Liver (tissue), 3 donors: ENCODE data around the gene PDLIM4.

Experiments used
- CTCF ChIP-seq: fragments of 150-350 bp; IDR thresholded peaks from 2 replicates; pipeline ENCODE4 v1.5.1; 2017; ENCODE audit warnings: improper control_type of control experiment, low read depth, low read length; ENCODE audit not compliant: missing input control
- JUND ChIP-seq, 2 donors: IDR thresholded peaks; 2 replicates each; pipeline ENCODE4 v1.6.1; 2016; ENCODE audit warnings: antibody characterized with exemption in 2 of 2
- MAX ChIP-seq: IDR thresholded peaks from 2 replicates; pipeline ENCODE4 v1.6.1; 2016; ENCODE audit warnings: antibody characterized with exemption
- REST ChIP-seq: IDR thresholded peaks from 2 replicates; pipeline ENCODE4 v1.6.1; 2016; ENCODE audit warnings: antibody characterized with exemption, mild to moderate bottlenecking
- donor health status: healthy.
- donor health status: healthy.

- TF ChIP-seq CTCF = no peak
- TF ChIP-seq REST = no peak
- no peak for TF ChIP-seq JUND (IDR thresholded peaks at IDR 0.05)
- TF ChIP-seq MAX = no peak
Measured at GRCh38 chr5:132220491-132220890, 37.0 kb upstream of the PDLIM4 start.
